Lung (tissue), 12 donors: ENCODE measurements around the gene PROKR2. TPM values are rescaled to one million over a fixed set of nuclear protein-coding genes. Genes with fewer than 3 reads are reported as not detected.

ENCODE experiments used
- ATAC-seq: fragments of 200-7000 bp; cut with Tn5 transposase; one replicate; pipeline ENCODE4 v1.9.1; 2020; ENCODE audit warnings: moderate number of reproducible peaks; ENCODE audit not compliant: insufficient read depth, low FRiP score
- DNase-seq, 3 donors: peaks; one replicate each; pipeline ENCODE4 v3.0.0-alpha.2; 2013 to 2017
- H3K27ac ChIP-seq, 2 donors: one replicate each; pipeline ENCODE4 v1.5.1; 2013; ENCODE audit warnings: mild to moderate bottlenecking in 2 of 2, moderate library complexity in 2 of 2, control low read depth in 1 of 2, inconsistent platforms in 1 of 2, low read depth in 1 of 2, low read length in 1 of 2
- H3K27me3 ChIP-seq, 3 donors: one replicate each; pipeline ENCODE4 v1.5.1; 2013; ENCODE audit warnings: low read length in 2 of 3; ENCODE audit not compliant: control insufficient read depth in 3 of 3, insufficient read depth in 3 of 3
- H3K36me3 ChIP-seq, 4 donors: one replicate each; pipeline ENCODE4 v1.5.1; 2013; ENCODE audit warnings: low read length in 4 of 4, mild to moderate bottlenecking in 1 of 4, moderate library complexity in 1 of 4; ENCODE audit not compliant: control insufficient read depth in 4 of 4, insufficient read depth in 4 of 4
- H3K4me1 ChIP-seq, 5 donors: one replicate each; pipeline ENCODE4 v1.5.1; 2013; ENCODE audit warnings: low read length in 5 of 5, mild to moderate bottlenecking in 2 of 5, moderate library complexity in 1 of 5; ENCODE audit not compliant: control insufficient read depth in 5 of 5, insufficient read depth in 5 of 5
- H3K4me3 ChIP-seq: one replicate; pipeline ENCODE4 v1.5.1; 2013; ENCODE audit warnings: mild to moderate bottlenecking, control low read depth, moderate library complexity
- H3K9ac ChIP-seq, 2 donors: one replicate each; pipeline ENCODE4 v1.5.1; 2013; ENCODE audit warnings: low read length in 2 of 2, control low read depth in 1 of 2; ENCODE audit not compliant: insufficient read depth in 1 of 2
- H3K9me3 ChIP-seq, 4 donors: one replicate each; pipeline ENCODE4 v1.5.1; 2013; ENCODE audit warnings: low read length in 3 of 4, mild to moderate bottlenecking in 1 of 4, moderate library complexity in 1 of 4; ENCODE audit not compliant: control insufficient read depth in 4 of 4, insufficient read depth in 3 of 4
- CTCF ChIP-seq: IDR thresholded peaks from 2 replicates; pipeline ENCODE4 v1.5.1; 2012; ENCODE audit warnings: mild to moderate bottlenecking; ENCODE audit errors: control extremely low read depth, extremely low read depth
- WGBS, 2 donors: extraction: QIAGEN DNeasy Blood & Tissue Kit; methylation state at CpG; one replicate each; pipeline ENCODE4 v1.1.7; 2013; 5-methylcytosine and 5-hydroxymethylcytosine counted together
- polyA plus RNA-seq, 2 donors: library from polyadenylated mRNA; stranded (reverse); fragments of 200-250 nt; gene quantifications; one replicate each; pipeline ENCODE4 v1.2.1, GENCODE V29; 2013
- total RNA-seq, 2 donors: library from RNA; depleted of rRNA in 1 of 2; stranded (reverse); fragments of >200 nt in 1 of 2; gene quantifications; one replicate each; pipeline ENCODE4 v1.2.1, GENCODE V29; 2014 to 2021
- donor health status: control.
- donor health status: control.
- donor health status: Bipolar disorder and iron deficiency.
- donor health status: healthy.
- donor health status: DM: yes; HTN: yes; CAD: no.

The PROKR2 gene
- total and polyA plus RNA-seq, 4 donors = not detected

GRCh38 chr20:5298811-5299210 is 17.9 kb downstream of the PROKR2 start:
- DNase-seq (no peak), ATAC-seq (no peak)
- Histone ChIP-seq H3K4me1 (no peaks in the 10 kb centered on the region), H3K36me3 (no peaks in the 10 kb centered on the region), H3K9me3 (peaks cover 0 to 6% (median 0%) of the 10 kb centered on the region in 4 donors), H3K4me3 (no peak overlapping the region), H3K27me3 (peaks cover 0 to 3% (median 0%) of the 10 kb centered on the region in 3 donors), H3K27ac (no peak overlapping the region), H3K9ac (no peak overlapping the region)
- 87 to 94% methylated on average over 5 of the region's 5 CpGs for WGBS, 2 donors
- no peak for TF ChIP-seq CTCF

GRCh38 chr20:5297280-5298004 is 19.3 kb downstream of the PROKR2 start:
- Histone ChIP-seq H3K27ac (no peak overlapping the region), H3K27me3 (peaks cover 0 to 3% (median 0%) of the 10 kb centered on the region in 3 donors), H3K4me3 (no peak overlapping the region), H3K9me3 (peaks cover 0 to 5% (median 0%) of the 10 kb centered on the region in 4 donors), H3K4me1 (no peaks in the 10 kb centered on the region), H3K9ac (no peak overlapping the region), H3K36me3 (no peaks in the 10 kb centered on the region)
- 33 to 51% methylated on average over 11 of the region's 11 CpGs for WGBS, 2 donors
- DNase-seq = no peak
- no peak for TF ChIP-seq CTCF
- no peak for ATAC-seq

DNA sequence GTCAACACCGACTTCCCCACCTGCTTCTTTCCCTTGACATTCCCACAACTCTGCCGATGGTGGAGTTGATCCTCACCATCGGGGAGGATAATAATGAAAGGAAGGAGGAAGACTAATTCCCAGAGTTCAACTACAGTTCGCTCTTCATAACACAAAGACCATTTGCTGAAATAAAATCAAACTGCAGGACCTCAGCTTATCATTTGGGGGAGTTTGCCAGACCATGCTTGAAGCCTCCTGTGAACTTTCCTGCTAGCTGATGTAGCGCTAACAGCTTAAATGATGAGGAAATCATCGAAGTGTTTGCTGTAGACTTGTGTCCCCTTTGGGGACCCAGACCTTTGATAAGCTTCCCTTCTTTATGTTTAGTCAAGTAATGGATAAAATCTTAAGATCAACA is 26.2 kb downstream of the PROKR2 start:
- Histone ChIP-seq H3K4me1 (no peaks in the 10 kb centered on the region), H3K27me3 (no peaks in the 10 kb centered on the region), H3K9me3 (no peaks in the 10 kb centered on the region), H3K9ac (no peak overlapping the region), H3K4me3 (no peak overlapping the region), H3K36me3 (no peaks in the 10 kb centered on the region), H3K27ac (no peak overlapping the region)
- ATAC-seq (no peak), DNase-seq (no peak)
- TF ChIP-seq CTCF = no peak
- 78 to 86% methylated on average over 6 of the region's 6 CpGs for WGBS, 2 donors
